HAP-1 (cell line): ENCODE measurements around the gene C2CD2.
"Not testable (repeated sequence)": the region's sequence is repeated elsewhere in the genome, so short reads cannot be mapped to it uniquely, and the experiment has no call there.

ENCODE experiments used
- DNase-seq, 2 experiments: peaks; one replicate each; pipeline ENCODE4 v3.0.0-alpha.2; 2016 to 2020; ENCODE audit warnings: low spot score in 2 of 2
- H3K27me3 ChIP-seq: fragments of 250-450 bp; sonication (Bioruptor Pico); 2 replicates; pipeline ENCODE4 v1.5.1; 2020; ENCODE audit warnings: low read depth, mild to moderate bottlenecking, moderate library complexity
- H3K36me3 ChIP-seq: fragments of 250-450 bp; sonication (Bioruptor Pico); replicated peaks from 2 replicates; pipeline ENCODE4 v1.5.1; 2020; ENCODE audit warnings: mild to moderate bottlenecking
- H3K4me1 ChIP-seq: fragments of 250-450 bp; sonication (Bioruptor Pico); 2 replicates; pipeline ENCODE4 v1.5.1; 2020; ENCODE audit warnings: mild to moderate bottlenecking
- H3K4me3 ChIP-seq: fragments of 250-450 bp; sonication (Bioruptor Pico); 2 replicates; pipeline ENCODE4 v1.5.1; 2020; ENCODE audit warnings: mild to moderate bottlenecking, moderate library complexity
- H3K9me3 ChIP-seq: fragments of 250-450 bp; sonication (Bioruptor Pico); 2 replicates; pipeline ENCODE4 v1.5.1; 2020; ENCODE audit warnings: mild to moderate bottlenecking, moderate library complexity
- in situ Hi-C: fragments of 300-500 bp; cut with MboI; formaldehyde crosslinking; loops from 3 replicates; pipeline ENCODE4 v1.14.3; 2020; ENCODE audit warnings: low sequenced_read_pairs, inconsistent platforms, mixed read lengths

Gene C2CD2

GRCh38 chr21:41953831-41954653 is at the start of gene C2CD2:
C2CD2 (minus strand) TSS chr21:41954018; CDS start chr21:41953648, 370 bp downstream.
- H3K4me3 ChIP-seq = peak within 1 kb of the TSS; percentile 60
- no peaks in the 10 kb centered on the region for H3K9me3 ChIP-seq
- H3K27me3 ChIP-seq = no peaks in the 10 kb centered on the region
- peaks cover 29% of the 10 kb centered on the region for H3K4me1 ChIP-seq
- peak; percentile 69 to 87 for DNase-seq
- in situ Hi-C loops = no loop called here
- H3K36me3 ChIP-seq = no peaks in the 10 kb centered on the region; the same call in 1 of the 2 replicates

GRCh38 chr21:42003051-42003461 is 49.2 kb upstream of the C2CD2 start:
- no peak for DNase-seq
- Histone ChIP-seq H3K27me3 (no peaks in the 10 kb centered on the region), H3K9me3 (no peaks in the 10 kb centered on the region), H3K36me3 (peaks cover 17% of the 10 kb centered on the region), H3K4me1 (no peaks in the 10 kb centered on the region), H3K4me3 (no peak overlapping the region)
- in situ Hi-C loops = no loop called here

GRCh38 chr21:42002421-42002958 is 48.7 kb upstream of the C2CD2 start:
- no peak for DNase-seq
- H3K9me3 ChIP-seq = no peaks in the 10 kb centered on the region
- H3K36me3 ChIP-seq = peaks cover 14% of the 10 kb centered on the region
- H3K4me3 ChIP-seq = no peak overlapping the region
- H3K4me1 ChIP-seq = no peaks in the 10 kb centered on the region
- in situ Hi-C loops = no loop called here
- H3K27me3 ChIP-seq = no peaks in the 10 kb centered on the region

- Histone ChIP-seq H3K4me1 (no peaks in the 10 kb centered on the region), H3K9me3 (no peaks in the 10 kb centered on the region), H3K4me3 (no peak overlapping the region), H3K27me3 (no peaks in the 10 kb centered on the region), H3K36me3 (peaks cover 12% of the 10 kb centered on the region)
- no peak for DNase-seq
- in situ Hi-C loops = no loop called here
Observed at GRCh38 chr21:42001781-42002180, 48.0 kb upstream of the C2CD2 start.

DNA sequence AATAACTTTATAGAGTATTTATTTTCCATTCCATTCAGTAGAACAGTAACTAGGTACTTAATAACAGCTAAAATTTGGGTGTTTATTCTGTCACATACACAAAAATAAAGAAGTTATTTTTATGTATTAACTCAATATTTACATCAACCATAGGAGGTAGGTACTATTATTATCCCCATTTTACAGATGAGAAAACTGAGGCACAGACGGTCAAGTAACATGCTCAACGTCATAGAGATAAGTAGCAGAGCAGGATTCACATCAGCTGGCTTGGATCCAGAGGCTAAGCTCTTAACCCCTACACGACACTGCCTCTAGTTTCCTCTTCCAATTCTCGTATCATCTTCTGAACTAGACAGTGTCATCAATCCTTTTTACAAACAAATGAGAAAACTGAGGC is 47.1 kb upstream of the C2CD2 start:
- in situ Hi-C loops = no loop called here
- DNase-seq = no peak
- Histone ChIP-seq H3K27me3 (no peaks in the 10 kb centered on the region), H3K9me3 (peaks cover 3% of the 10 kb centered on the region; the same call in 1 of the 2 replicates), H3K36me3 (peaks cover 8% of the 10 kb centered on the region), H3K4me1 (no peaks in the 10 kb centered on the region), H3K4me3 (no peak overlapping the region)

DNA sequence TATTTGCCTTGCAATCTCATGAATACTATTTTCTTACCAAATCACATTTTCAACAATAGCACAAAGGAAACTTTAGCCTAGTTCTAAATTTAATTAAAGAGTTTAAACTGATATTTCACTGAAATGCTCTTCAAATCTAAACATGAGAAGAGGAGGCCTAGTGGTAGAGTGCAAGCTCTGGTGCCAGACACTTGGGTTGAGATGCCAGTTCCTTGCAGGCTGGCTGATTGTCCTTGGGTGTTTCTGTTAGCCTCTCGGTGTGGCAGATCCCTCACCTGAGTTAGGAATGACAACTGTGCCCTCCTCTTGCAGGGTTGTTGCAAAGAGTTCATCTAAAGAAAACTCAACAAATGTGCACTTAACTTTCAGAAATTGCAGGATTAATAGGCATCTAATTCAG is 43.8 kb upstream of the C2CD2 start:
- no peak overlapping the region for H3K4me3 ChIP-seq
- in situ Hi-C loops = no loop called here

GRCh38 chr21:41995577-41995976 is 41.8 kb upstream of the C2CD2 start:
- no peak for DNase-seq
- peaks cover 38% of the 10 kb centered on the region for H3K36me3 ChIP-seq
- H3K4me1 ChIP-seq = no peaks in the 10 kb centered on the region
- in situ Hi-C loops = no loop called here
- no peaks in the 10 kb centered on the region for H3K27me3 ChIP-seq
- no peak overlapping the region for H3K4me3 ChIP-seq
- H3K9me3 ChIP-seq = peaks cover 9% of the 10 kb centered on the region; the same call in 1 of the 2 replicates

More for the DNA sequence above, 43.8 kb upstream of the C2CD2 start:
- peaks cover 9% of the 10 kb centered on the region; the same call in 1 of the 2 replicates for H3K9me3 ChIP-seq
- DNase-seq = no peak
- peaks cover 29% of the 10 kb centered on the region for H3K36me3 ChIP-seq
- H3K4me1 ChIP-seq = no peaks in the 10 kb centered on the region
- H3K27me3 ChIP-seq = no peaks in the 10 kb centered on the region

- H3K9me3 ChIP-seq, in situ Hi-C loops, H3K27me3 ChIP-seq, DNase-seq, H3K4me3 ChIP-seq, H3K4me1 ChIP-seq: not testable (repeated sequence)
- peaks cover 38% of the 10 kb centered on the region for H3K36me3 ChIP-seq
Observed at GRCh38 chr21:41994613-41995012, 40.8 kb upstream of the C2CD2 start.

DNA sequence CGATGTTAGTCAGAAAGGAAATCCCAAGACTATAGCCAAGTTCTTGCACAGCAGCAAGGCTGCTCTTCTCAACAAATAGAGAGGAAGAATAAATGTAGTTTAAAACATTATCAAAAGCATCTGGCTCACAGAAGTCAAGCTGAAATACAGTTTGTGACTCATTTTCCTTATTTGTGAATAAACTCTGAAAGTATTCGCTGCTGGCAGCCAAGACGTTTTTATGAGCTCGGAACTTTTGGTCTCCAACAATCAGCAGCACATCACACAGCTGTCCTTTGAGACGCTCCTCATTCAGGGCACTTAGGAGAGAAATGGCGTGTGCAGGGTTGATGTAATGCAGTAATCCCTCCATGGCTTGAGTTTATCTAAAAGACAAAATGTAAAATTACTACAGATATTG is 39.9 kb upstream of the C2CD2 start:
- in situ Hi-C loops = no loop called here
- DNase-seq = no peak

GRCh38 chr21:41992576-41992975 is 38.8 kb upstream of the C2CD2 start:
- DNase-seq = no peak
- Histone ChIP-seq H3K9me3 (peaks cover 9% of the 10 kb centered on the region; the same call in 1 of the 2 replicates), H3K36me3 (peaks cover 38% of the 10 kb centered on the region), H3K4me1 (no peaks in the 10 kb centered on the region), H3K4me3 (no peak overlapping the region), H3K27me3 (no peaks in the 10 kb centered on the region)
- in situ Hi-C loops = no loop called here

More for the DNA sequence above, 39.9 kb upstream of the C2CD2 start:
- Histone ChIP-seq H3K36me3 (peaks cover 38% of the 10 kb centered on the region), H3K4me1 (no peaks in the 10 kb centered on the region), H3K27me3 (no peaks in the 10 kb centered on the region), H3K9me3 (peaks cover 9% of the 10 kb centered on the region; the same call in 1 of the 2 replicates), H3K4me3 (no peak overlapping the region)

DNA sequence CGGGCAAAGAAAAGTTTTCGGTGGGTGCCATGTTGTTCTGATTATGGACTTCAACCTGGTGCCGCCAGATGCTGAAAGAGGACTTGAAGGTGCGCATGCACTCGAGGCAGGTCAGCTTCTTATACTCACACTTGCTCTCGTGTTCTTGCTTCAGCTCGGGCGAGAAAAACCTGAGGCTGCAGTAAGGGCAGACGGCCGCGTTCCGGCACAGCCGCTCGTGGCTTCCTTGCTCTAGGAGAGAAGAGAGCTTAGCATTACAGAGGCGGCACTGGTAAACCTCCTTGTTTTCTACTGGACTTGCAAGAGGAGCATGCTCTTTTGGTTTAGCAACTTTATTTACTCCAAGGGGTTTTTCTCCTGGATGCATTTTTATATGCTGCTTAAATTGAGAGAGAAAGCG is 37.8 kb upstream of the C2CD2 start:
- H3K36me3 ChIP-seq = peaks cover 38% of the 10 kb centered on the region
- H3K4me1 ChIP-seq = no peaks in the 10 kb centered on the region
- H3K9me3 ChIP-seq = peaks cover 9% of the 10 kb centered on the region; the same call in 1 of the 2 replicates
- no peak overlapping the region for H3K4me3 ChIP-seq
- H3K27me3 ChIP-seq = no peaks in the 10 kb centered on the region
- DNase-seq = no peak
- in situ Hi-C loops = no loop called here

GRCh38 chr21:41989698-41990097 is 35.9 kb upstream of the C2CD2 start:
- in situ Hi-C loops = no loop called here
- Histone ChIP-seq H3K36me3 (peaks cover 33% of the 10 kb centered on the region), H3K27me3 (no peaks in the 10 kb centered on the region), H3K4me3 (no peak overlapping the region), H3K9me3 (no peaks in the 10 kb centered on the region), H3K4me1 (no peaks in the 10 kb centered on the region)
- no peak for DNase-seq

DNA sequence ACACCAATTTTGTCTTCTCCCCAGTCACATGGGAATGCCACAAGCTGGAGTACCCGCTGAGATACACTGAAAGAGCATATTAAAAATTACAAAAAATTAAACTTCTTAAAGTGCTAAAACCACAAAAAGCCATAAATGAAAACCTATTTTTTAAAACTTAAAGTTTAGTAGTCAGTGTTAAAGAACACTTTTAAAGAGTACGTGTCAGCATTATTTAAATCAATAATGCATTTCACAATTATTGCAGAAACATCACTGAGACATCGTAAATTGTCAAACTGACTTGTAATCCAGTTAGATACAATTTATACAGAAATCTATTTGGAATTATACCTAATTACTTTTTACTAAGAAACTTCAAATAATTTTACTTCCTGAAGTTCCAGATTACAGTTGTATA is 33.5 kb upstream of the C2CD2 start:
- in situ Hi-C loops = no loop called here
- H3K27me3 ChIP-seq = no peaks in the 10 kb centered on the region
- no peak for DNase-seq
- H3K9me3 ChIP-seq = no peaks in the 10 kb centered on the region
- H3K4me1 ChIP-seq = no peaks in the 10 kb centered on the region
- peaks cover 11% of the 10 kb centered on the region for H3K36me3 ChIP-seq
- H3K4me3 ChIP-seq = no peak overlapping the region

DNA sequence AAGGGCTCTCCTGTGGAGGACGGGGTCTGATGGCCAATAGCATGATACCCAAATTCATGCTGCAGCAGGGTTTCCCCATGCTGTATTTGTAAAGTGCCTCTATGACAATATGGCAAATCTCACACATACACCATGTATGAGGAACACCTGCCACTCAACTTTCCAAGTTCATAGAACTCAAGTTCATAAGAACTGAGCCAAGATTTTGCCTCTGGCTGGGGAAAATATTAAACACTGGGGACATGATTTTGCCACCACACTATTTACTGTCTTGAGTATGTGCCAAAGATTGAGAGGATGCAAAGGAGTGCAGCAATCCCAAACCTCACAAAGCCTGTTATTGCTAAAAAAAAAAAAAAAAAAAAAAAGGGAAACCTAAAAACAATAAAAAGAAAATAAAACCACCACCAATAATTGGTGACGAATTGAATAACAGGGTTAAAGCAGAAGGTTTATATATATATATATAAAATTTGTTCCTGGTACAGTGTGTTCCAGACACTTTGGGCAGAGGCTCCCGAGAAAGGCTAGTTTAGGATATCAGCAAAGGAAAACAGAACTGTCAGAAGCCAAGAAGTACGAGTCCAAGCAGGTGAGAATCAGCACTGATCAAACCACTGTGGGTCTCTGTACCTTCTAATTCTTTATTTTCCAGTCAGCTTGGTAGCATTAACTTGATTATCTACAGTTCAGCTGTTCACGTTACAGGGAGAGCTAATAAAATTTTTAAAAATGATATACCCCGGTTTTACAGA is 32.0 kb upstream of the C2CD2 start:
- H3K27me3 ChIP-seq = no peaks in the 10 kb centered on the region
- no peak for DNase-seq
- in situ Hi-C loops = no loop called here
- 0 out of 2 replicates have a peak, but pooled peaks cover 3% of the 10 kb centered on the region for H3K36me3 ChIP-seq
- no peak overlapping the region for H3K4me3 ChIP-seq
- H3K9me3 ChIP-seq = no peaks in the 10 kb centered on the region
- H3K4me1 ChIP-seq = no peaks in the 10 kb centered on the region
